Tibial nerve (tissue), 4 donors: Measurements from ENCODE around the gene DPEP2. TPM values are rescaled to one million over a fixed set of nuclear protein-coding genes. Genes with fewer than 3 reads are reported as not detected.

Experiments used
- DNase-seq, 2 donors: peaks; one replicate each; pipeline ENCODE4 v3.0.0-alpha.2; 2019; ENCODE audit warnings: low spot score in 2 of 2
- H3K27ac ChIP-seq, 4 donors: fragments of 200-600 bp; sonication (generic) in 3 of 4; one replicate each; pipeline ENCODE4 v1.5.1; 2017 to 2019; ENCODE audit warnings: mild to moderate bottlenecking in 1 of 4
- H3K27me3 ChIP-seq, 2 donors: fragments of 200-600 bp; sonication (generic) in 1 of 2; one replicate each; pipeline versions ENCODE4 v1.5.1 to v1.6.0; 2017 to 2019
- H3K36me3 ChIP-seq, 3 donors: fragments of 200-600 bp; sonication (generic); one replicate each; pipeline ENCODE4 v1.5.1; 2018 to 2019
- H3K4me1 ChIP-seq, 4 donors: fragments of 200-600 bp; sonication (generic) in 3 of 4; one replicate each; pipeline ENCODE4 v1.5.1; 2017 to 2019
- H3K4me3 ChIP-seq, 4 donors: fragments of 200-600 bp; sonication (generic) in 3 of 4; one replicate each; pipeline ENCODE4 v1.5.1; 2017 to 2019; ENCODE audit warnings: mild to moderate bottlenecking in 1 of 4, moderate library complexity in 1 of 4
- H3K9me3 ChIP-seq, 4 donors: fragments of 200-600 bp; sonication (generic) in 3 of 4; one replicate each; pipeline ENCODE4 v1.5.1; 2017 to 2019
- CTCF ChIP-seq, 5 experiments: fragments of 200-600 bp in 3 of 5; fragments of 450-650 bp in 2 of 5; sonication (generic) in 3 of 5; IDR thresholded peaks; one replicate each; pipeline ENCODE4 v1.5.1; 2016 to 2019; ENCODE audit warnings: antibody characterized with exemption in 5 of 5, mild to moderate bottlenecking in 3 of 5, moderate library complexity in 2 of 5
- EP300 ChIP-seq, 2 donors: sonication (generic); formaldehyde crosslinking; IDR thresholded peaks; one replicate each; pipeline ENCODE4 v1.6.1; 2017; ENCODE audit warnings: antibody characterized with exemption in 2 of 2, mild to moderate bottlenecking in 1 of 2
- POLR2A ChIP-seq, 2 donors: fragments of 450-650 bp; IDR thresholded peaks; one replicate each; pipeline ENCODE4 v1.6.1; 2017; ENCODE audit warnings: antibody characterized with exemption in 2 of 2, mild to moderate bottlenecking in 2 of 2, moderate library complexity in 2 of 2
- WGBS, 2 donors: methylation state at CpG; one replicate each; pipeline ENCODE4 v1.1.5; 2018; 5-methylcytosine and 5-hydroxymethylcytosine counted together
- total RNA-seq, 4 donors: library from RNA; depleted of rRNA; stranded (reverse); fragments of >200 nt; gene quantifications; one replicate each; pipeline ENCODE4 v1.1.0, GENCODE V29; 2016

The DPEP2 gene
- total RNA-seq, 4 donors from 2014 or later, result 1.0 to 12.6 (median 3.8) TPM

GRCh38 chr16:67989322-67990017, 9.8 kb downstream of the DPEP2 start:
- WGBS, 2 donors, result 76 to 85% methylated on average over 8 of the region's 8 CpGs
- DNase-seq, result no peak
- no peak overlapping the region for H3K4me3 ChIP-seq
- H3K36me3 ChIP-seq, result no peaks in the 10 kb centered on the region
- no peak for TF ChIP-seq CTCF (IDR thresholded peaks at IDR 0.05)
- no peak for TF ChIP-seq POLR2A (IDR thresholded peaks at IDR 0.05)
- TF ChIP-seq EP300 (IDR thresholded peaks at IDR 0.05), result no peak
- no peaks in the 10 kb centered on the region for H3K27me3 ChIP-seq
- H3K9me3 ChIP-seq, result no peaks in the 10 kb centered on the region
- H3K4me1 ChIP-seq, result peaks cover 0 to 18% (median 6%) of the 10 kb centered on the region in 4 donors
- no peak overlapping the region for H3K27ac ChIP-seq

GRCh38 chr16:67988675-67989074, 10.6 kb downstream of the DPEP2 start:
- DNase-seq, result no peak
- 77 to 79% methylated on average over 3 of the region's 3 CpGs for WGBS, 2 donors
- H3K4me3 ChIP-seq, result no peak overlapping the region

GRCh38 chr16:67987460-67988160, 11.7 kb downstream of the DPEP2 start:
- TF ChIP-seq CTCF (IDR thresholded peaks at IDR 0.05), result no peak
- TF ChIP-seq POLR2A (IDR thresholded peaks at IDR 0.05), result no peak
- TF ChIP-seq EP300 (IDR thresholded peaks at IDR 0.05), result no peak
- DNase-seq, result no peak
- Histone ChIP-seq H3K36me3 (no peaks in the 10 kb centered on the region), H3K27ac (no peak overlapping the region), H3K4me3 (no peak overlapping the region), H3K27me3 (no peaks in the 10 kb centered on the region), H3K9me3 (no peaks in the 10 kb centered on the region), H3K4me1 (peaks cover 0 to 5% (median 0%) of the 10 kb centered on the region in 4 donors)
- WGBS, 2 donors, result 65 to 72% methylated on average over 11 of the region's 11 CpGs

More at GRCh38 chr16:67988675-67989074, 10.6 kb downstream of the DPEP2 start:
- Histone ChIP-seq H3K27me3 (no peaks in the 10 kb centered on the region), H3K27ac (no peak overlapping the region), H3K9me3 (no peaks in the 10 kb centered on the region), H3K36me3 (no peaks in the 10 kb centered on the region), H3K4me1 (peaks cover 0 to 16% (median 5%) of the 10 kb centered on the region in 4 donors)
- TF ChIP-seq EP300 (IDR thresholded peaks at IDR 0.05), result no peak
- TF ChIP-seq CTCF (IDR thresholded peaks at IDR 0.05), result no peak
- no peak for TF ChIP-seq POLR2A (IDR thresholded peaks at IDR 0.05)

- Histone ChIP-seq H3K9me3 (no peaks in the 10 kb centered on the region), H3K27ac (no peak overlapping the region), H3K4me1 (peaks cover 0 to 4% (median 0%) of the 10 kb centered on the region in 4 donors), H3K4me3 (no peak overlapping the region), H3K27me3 (no peaks in the 10 kb centered on the region), H3K36me3 (no peaks in the 10 kb centered on the region)
- DNase-seq, result no peak
- 88 to 94% methylated on average over 5 of the region's 5 CpGs for WGBS, 2 donors
- TF ChIP-seq EP300 (IDR thresholded peaks at IDR 0.05) (no peak), POLR2A (IDR thresholded peaks at IDR 0.05) (no peak), CTCF (IDR thresholded peaks at IDR 0.05) (no peak)
These were observed 12.3 kb downstream of the DPEP2 start for GRCh38 chr16:67986949-67987348.
